ENCODE measurements around the gene METRN.

DNA sequence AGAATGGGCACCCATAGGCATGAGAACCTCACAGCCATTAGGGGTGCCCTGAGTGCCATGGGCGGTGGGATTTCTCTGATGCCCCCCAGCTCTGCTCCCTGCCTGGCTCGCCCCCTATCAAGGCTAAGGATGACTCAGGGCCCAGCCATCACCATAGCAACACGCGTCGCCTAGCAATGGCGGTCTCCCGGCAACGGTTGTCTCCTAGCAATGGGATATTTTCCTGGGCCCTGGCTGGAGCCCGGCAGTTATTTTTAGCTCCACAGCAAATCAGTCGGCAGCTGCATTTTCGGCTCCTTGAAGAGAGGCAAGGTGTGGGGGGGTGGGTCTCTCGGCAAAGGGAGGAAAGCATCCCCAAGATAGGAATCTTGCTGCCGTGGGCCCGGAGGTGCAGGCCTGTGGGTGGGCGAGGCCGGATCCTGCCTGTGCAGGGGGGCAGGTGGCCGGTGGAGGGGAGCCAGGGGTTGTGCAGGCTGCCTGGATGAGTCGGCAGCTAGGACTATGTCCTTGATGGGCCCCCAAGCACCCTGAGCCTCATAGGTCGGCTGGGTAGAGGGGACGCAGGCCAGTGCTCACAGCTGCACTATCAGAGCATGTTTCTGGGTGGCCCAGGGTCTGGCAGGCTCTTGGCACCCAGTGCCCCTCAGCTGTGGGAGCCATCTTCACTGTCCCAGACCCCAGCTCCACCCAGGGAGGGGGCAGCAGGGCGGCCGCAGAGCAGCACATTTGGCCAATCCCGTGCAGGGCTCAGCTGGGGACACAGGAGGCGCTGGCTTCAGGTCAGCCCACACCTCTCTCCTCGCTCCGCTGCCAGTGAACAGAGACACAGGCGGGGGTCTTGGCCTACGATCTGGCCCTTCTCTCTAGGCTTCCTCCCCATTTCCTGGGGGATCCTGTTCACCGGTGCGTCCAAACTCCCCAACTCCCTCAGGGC lies 5.1 kb upstream of the METRN start:
- no peak for TF ChIP-seq POLR2AphosphoS5 (IDR thresholded peaks at IDR 0.05)
- TF ChIP-seq, protein P1, sequence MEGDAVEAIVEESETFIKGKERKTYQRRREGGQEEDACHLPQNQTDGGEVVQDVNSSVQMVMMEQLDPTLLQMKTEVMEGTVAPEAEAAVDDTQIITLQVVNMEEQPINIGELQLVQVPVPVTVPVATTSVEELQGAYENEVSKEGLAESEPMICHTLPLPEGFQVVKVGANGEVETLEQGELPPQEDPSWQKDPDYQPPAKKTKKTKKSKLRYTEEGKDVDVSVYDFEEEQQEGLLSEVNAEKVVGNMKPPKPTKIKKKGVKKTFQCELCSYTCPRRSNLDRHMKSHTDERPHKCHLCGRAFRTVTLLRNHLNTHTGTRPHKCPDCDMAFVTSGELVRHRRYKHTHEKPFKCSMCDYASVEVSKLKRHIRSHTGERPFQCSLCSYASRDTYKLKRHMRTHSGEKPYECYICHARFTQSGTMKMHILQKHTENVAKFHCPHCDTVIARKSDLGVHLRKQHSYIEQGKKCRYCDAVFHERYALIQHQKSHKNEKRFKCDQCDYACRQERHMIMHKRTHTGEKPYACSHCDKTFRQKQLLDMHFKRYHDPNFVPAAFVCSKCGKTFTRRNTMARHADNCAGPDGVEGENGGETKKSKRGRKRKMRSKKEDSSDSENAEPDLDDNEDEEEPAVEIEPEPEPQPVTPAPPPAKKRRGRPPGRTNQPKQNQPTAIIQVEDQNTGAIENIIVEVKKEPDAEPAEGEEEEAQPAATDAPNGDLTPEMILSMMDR (IDR thresholded peaks at IDR 0.05): no peak
- no peak for TF ChIP-seq POLR2A (IDR thresholded peaks at IDR 0.05)

All from transverse colon (tissue), 4 donors.